ENCODE data around the gene MRPL48.

DNA sequence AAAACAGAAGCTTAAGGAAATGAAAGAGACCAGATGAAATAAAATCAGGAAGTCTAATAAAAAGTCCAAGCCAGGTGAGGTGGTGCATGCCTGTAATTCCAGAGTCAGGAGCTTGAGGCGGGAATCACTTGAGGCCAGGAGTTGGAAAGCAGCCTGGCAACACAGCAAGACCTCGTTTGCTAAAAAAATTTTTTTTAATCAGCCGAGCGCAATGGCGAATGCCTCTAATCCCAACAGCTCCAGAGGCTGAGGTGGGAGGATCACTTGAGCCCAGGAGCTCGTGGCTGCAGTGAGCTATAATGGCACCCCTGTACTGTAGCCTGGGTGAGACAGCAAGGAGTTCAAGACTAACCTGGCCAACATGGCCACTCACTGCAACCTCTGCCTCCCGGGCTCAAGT lies 34.8 kb upstream of the MRPL48 start:
- TF ChIP-seq POLR2A (IDR thresholded peaks at IDR 0.05), result no peak
- TF ChIP-seq, protein P1, sequence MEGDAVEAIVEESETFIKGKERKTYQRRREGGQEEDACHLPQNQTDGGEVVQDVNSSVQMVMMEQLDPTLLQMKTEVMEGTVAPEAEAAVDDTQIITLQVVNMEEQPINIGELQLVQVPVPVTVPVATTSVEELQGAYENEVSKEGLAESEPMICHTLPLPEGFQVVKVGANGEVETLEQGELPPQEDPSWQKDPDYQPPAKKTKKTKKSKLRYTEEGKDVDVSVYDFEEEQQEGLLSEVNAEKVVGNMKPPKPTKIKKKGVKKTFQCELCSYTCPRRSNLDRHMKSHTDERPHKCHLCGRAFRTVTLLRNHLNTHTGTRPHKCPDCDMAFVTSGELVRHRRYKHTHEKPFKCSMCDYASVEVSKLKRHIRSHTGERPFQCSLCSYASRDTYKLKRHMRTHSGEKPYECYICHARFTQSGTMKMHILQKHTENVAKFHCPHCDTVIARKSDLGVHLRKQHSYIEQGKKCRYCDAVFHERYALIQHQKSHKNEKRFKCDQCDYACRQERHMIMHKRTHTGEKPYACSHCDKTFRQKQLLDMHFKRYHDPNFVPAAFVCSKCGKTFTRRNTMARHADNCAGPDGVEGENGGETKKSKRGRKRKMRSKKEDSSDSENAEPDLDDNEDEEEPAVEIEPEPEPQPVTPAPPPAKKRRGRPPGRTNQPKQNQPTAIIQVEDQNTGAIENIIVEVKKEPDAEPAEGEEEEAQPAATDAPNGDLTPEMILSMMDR (IDR thresholded peaks at IDR 0.05), result no peak
- no peak for TF ChIP-seq EP300 (IDR thresholded peaks at IDR 0.05)
- TF ChIP-seq POLR2AphosphoS5 (IDR thresholded peaks at IDR 0.05), result no peak
